NCI-H82 treated with DMSO at 0.1 percent for 48 hours (cell line): ENCODE data around the gene PA2G4.
"Not testable (repeated sequence)": the region's sequence is repeated elsewhere in the genome, so short reads cannot be mapped to it uniquely, and the experiment has no call there.

ENCODE experiments used
- DNase-seq: peaks from one replicate; lab custom pipeline; 2025; ENCODE audit not compliant: unreplicated experiment; lab: John Stamatoyannopoulos, UW

The PA2G4 gene

DNA sequence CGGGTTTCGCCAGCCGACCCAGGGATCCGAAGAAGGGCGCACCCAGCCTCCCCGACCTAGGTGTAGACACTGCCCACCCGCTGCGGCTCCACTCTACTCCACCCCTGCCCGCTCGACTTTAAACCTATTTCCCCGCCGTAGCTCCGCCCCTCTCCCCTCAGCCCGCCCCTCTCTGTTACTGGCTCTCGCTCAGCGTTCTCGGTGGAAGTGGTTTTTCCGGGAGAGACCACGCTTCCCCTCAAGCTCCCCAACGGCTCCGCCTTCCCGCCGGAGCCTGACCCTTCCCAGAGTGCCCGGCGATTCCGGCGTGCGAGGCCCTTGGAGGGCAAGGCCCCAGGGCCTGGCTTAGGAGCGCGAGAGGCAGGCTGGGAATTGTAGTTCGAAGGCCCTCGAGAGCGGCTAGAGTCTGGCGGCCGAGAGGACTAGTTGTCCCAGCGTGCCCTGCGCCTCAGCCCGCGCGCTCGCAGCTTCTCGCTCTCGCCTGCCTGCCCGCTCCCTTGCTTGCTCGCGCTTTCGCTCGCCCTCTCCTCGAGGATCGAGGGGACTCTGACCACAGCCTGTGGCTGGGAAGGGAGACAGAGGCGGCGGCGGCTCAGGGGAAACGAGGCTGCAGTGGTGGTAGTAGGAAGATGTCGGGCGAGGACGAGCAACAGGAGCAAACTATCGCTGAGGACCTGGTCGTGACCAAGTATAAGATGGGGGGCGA, at the start of gene PA2G4:
TSS of gene PA2G4 (plus strand) at position 451 of the 706 bp plus-strand sequence. CDS start at position 630, 179 bp downstream.
- peak; percentile 95 for DNase-seq

DNA sequence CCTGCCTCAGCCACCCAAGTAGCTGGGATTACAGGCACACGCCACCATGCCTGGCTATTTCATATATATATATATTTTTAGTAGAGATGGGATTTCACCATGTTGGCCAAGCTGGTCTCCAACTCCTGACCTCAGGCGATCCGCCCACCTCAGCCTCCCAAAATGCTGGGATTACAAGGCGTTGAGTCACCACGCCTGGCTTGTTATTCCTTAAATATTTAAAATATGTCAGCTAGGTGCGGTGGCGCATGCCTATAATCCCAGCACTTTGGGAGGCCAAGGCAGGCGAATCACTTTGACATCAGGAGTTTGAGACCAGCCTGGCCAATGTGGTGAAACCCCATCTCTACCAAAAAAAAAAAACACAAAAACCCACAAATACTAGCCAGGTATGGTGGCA, 44.4 kb upstream of the PA2G4 start:
- not testable (repeated sequence) for DNase-seq

DNA sequence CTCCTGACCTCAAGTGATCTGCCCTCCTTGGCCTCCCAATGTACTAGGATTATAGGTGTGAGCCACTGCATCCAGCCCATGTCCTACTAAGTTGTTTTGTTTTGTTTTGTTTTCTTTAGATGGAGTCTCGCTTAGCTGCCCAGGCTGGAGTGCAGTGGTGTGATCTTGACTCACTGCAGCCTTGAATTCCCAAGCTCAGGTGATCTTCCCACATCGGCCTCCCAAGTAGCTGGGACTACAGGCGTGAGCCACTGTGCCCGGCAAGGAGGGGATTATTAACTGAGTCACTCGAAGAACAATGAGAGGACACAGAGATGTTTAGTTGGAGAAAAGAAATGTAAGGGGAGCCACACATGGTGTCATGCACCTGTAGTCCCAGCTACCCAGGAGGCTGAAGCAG, 42.4 kb upstream of the PA2G4 start:
- DNase-seq: no peak

DNA sequence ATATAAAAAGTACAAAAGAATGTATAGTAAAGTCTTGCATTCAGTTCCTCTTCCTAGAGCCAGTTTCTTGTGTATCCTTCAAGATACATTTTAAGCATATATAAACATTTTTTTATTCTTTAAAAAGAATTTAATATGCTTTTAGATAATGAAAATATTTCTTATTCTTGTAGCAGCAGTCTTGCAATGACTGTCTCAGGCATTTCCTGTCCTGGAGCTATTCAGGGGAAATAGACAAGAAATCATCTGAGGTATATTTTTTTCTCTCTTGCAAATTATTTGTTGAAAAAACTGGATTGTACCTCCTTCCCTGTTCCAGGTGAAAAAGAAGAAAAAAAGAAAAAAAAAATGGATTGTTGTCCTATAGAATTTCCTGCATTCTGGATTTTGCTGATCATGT, 41.4 kb upstream of the PA2G4 start:
- no peak for DNase-seq

DNA sequence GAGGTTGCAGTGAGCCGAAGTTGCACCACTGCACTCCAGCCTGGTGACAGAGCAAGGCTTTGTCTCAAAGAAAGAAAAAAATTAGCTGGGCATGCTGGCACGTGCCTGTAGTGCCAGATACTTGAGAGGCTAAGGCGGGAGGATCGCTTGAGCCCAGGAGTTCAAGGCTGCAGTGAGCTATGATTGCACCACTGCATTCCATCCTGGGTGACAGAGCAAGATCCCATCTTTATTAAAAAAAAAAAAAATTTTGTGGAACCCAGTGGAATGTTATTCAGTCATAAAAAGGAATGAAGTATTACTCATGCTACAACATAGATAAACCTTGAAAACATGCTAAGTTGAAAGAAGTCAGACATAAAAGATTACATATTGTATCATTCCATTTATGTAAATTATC, 32.7 kb upstream of the PA2G4 start:
- DNase-seq: no peak

DNA sequence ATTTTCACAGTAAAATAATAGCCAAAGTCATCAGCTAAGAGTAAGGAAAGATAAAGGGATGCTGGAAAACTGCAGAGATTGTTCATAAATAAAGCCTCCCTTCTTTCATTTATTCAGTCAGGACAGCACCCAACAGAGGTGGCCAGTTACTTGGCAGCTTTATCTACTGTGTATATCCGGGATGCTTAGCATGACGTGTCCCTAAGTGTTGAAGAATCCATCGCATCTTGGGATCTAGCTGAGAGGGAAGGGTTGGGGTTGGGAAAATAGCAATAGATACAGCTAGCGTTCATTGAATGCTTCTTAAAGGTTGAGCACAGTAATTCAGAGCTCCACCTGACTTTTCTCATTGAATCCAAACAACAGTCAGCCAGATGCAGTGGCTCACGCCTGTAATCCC, 30.0 kb upstream of the PA2G4 start:
- no peak for DNase-seq

DNA sequence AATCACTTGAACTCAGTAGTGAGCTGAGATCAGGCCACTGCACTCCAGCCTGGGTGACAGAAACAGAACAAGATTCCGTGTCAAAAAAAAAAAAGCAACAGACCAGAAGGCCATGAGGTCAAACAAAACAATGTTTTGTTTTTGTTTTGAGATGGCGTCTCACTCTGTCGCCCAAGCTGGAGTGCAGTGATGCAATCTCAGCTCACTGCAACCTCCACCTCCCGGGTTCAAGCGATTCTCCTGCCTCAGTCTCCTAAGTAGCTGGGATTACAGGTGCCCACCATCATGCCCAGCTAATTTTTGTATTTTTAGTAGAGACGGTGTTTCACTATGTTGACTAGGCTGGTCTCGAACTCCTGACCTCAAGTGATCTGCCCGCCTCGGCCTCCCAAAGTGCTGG, 26.4 kb upstream of the PA2G4 start:
- DNase-seq: not testable (repeated sequence)

DNA sequence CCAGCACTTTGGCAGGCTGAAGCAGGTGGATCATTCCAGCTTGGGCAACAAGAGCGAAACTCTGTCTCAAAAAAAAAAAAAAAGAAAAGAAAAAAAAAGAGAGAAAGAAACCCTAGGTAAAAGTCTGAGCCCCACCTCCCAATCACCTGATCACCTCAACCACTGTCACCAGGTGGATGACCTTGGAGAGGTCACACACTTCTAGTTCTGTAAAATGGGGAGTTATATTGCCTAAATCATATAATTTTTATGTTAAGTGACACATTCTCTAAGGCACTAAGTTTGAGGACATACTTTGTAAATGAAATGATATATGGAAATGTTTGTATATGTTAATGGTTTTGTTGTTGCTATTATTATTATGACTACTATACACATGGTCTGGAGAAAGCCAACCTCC, 25.9 kb upstream of the PA2G4 start:
- no peak for DNase-seq

DNA sequence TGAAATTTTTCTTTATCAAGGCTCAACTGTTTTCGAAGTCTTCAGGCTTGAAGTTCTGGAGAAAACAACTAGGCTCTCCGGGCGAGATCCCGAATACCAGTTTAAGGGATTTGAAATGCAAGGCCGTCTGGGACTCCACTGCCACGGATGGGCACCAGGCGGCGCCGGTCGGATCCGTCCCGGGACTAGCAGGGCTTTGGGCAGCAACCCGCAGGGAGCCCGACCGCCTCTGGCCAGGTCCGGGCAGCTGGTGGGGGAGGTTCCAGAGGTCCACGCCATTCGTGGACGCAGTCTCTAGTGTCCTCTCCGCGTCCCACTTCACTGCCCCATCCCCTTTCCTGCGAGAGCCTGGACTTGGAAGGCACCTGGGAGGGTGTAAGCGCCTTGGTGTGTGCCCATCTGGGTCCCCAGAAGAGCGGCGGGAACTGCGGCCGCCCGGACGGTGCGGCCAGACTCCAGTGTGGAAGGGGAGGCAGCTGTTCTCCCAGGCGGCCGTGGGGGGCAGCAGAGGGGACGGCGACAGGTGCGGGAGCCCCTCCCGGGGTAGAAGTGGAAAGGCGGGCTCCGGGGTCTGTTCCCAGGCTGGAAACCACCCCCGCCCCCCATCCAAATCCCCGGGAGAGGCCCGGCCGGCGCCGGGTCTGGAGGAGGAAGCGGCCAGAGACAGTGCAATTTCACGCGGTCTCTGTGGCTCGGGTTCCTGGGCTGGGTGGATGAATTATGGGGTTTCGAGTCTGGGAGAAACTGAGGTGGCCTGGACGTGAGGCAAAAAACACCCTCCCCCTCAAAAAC, 25.2 kb upstream of the PA2G4 start:
- peak; percentile 60 for DNase-seq

DNA sequence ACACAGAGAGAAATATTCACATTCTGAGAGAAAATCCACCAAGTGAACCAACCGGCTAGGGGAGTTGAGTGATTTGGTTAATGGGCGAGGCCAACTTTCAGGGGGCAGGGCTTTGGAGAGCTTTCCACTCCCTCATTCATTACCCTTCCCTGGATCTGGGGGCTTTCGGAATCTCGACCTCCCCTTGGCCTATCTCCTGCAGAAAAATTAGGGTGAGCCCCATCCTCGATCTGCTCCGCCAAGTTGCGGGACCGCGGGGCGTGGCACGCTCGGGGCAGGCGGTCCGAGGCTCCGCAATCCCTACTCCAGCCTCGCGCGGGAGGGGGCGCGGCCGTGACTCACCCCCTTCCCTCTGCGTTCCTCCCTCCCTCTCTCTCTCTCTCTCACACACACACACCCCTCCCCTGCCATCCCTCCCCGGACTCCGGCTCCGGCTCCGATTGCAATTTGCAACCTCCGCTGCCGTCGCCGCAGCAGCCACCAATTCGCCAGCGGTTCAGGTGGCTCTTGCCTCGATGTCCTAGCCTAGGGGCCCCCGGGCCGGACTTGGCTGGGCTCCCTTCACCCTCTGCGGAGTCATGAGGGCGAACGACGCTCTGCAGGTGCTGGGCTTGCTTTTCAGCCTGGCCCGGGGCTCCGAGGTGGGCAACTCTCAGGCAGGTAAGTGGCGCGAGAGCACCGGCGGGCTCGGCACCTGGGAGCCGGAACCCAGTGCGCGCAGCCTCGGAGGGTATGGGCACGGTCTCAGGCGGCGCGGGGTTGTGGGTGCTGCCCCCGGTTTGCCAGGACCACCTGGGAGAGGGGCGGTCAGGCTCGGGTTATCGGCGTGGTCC, 24.4 kb upstream of the PA2G4 start, which contains the start of gene ERBB3:
TSS of gene ERBB3 (plus strand) at position 443 of the 833 bp plus-strand sequence. CDS start at position 579, 136 bp downstream.
- no peak for DNase-seq

DNA sequence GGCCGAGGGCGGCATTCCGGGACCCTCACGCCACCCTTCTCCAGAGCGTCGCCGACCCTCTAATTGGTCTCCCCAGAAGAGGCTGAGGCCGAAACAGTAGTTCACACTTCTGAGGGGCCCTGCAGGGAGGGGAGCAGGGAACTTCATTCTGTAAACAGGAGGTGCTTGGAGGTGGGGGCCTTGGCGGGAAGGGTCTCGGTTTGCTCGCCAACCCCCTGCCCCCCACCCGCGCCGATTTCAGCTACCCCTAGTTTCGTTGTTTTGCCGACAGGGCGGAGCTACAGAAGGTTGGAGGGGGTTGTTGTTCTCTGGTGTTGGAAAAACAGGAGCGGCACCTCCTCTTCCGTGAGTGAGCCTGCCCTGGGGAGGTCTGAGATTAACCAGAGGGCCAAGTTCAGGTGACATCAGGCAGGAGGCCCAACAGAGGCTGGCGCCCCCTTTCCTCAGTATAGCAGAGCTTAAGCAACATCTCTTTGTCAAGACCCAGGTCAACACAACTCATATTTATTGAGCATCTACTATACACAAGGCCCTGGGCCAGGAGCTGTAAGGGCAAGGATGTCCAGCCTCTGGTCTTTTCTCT, 23.7 kb upstream of the PA2G4 start:
- DNase-seq: no peak

DNA sequence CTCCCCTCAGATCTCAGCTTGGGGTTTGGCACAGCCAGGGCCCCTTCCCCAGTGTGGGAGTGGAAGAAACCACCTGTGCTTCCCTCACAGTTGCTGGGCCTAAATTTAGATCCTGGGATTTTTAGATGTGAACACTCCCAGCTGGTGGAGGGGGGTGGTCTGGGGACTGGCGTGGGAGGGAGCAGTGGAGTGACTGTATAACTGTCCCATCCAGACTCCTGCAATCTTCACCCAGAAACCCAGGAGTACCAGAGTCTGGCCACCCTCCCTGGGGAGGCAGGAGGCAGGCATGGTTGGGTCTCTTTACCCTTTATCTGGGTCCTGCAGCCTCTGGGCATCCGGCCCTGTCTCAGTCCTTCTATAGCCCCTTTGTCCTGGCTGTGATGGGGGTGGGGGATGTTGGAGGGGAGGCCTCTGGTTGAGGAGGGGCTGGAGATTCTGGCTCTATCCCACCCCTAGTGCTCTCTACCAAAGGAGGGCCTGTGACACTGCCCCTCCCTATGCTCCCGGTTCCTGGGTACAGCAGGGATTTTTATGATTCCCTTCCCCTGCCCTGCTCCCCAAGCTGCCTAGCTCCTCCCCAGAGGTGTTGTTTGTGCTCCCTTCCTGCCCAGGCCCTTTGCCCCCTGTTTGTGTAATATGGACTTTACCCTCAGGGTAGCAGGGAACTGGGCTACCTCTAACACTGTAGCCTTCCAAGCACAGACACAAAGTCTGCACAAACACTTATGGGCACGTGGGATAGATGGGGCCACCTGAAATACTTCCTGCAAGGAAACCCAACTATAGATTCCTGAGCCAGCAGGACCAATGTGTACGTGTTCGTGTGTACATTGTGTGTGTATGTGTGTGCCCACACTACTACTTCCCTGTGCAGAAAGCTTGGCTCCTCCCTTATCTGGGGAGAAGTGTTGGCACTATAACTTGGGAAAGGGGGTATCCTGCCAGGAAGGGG, 22.7 kb upstream of the PA2G4 start:
- DNase-seq: no peak

DNA sequence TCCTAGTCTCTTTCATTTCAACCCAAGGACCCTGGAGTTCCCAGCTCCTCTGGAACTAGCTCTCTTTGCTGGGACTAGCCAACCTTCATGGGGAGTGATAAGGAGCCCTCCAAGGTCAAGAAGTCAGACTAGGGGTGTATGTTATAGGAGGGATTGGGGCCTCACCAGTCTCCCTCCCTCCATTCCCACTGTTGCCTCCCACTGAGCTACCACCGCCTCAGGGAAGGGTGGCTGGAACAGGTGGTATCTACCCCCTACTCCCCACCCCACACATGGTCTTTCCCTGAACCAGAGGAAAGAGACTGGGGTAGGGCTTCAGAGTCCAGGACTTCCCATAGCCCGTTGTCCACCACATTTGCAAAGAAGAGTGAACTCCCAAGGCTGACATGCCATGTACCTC, 22.0 kb upstream of the PA2G4 start:
- no peak for DNase-seq

DNA sequence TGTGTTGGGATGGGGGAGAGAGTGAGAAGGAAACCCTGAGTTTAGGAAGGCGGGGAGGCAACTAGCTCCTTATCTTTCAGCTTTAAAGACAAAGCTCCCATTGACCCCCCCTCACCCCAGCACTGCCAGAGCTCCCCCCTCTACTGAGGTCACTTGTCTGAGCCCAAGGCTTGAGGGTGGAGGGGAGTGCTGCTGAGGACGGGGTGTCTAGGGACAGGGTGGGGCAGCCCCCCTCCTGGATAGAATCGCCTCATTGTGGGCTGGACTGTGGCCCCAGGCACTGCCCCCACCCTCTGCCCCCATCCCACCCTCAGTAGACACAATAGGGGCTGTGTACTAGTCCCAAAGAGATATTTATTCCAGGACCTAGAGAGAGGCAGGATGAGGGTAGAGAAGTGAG, 21.4 kb upstream of the PA2G4 start:
- no peak for DNase-seq

DNA sequence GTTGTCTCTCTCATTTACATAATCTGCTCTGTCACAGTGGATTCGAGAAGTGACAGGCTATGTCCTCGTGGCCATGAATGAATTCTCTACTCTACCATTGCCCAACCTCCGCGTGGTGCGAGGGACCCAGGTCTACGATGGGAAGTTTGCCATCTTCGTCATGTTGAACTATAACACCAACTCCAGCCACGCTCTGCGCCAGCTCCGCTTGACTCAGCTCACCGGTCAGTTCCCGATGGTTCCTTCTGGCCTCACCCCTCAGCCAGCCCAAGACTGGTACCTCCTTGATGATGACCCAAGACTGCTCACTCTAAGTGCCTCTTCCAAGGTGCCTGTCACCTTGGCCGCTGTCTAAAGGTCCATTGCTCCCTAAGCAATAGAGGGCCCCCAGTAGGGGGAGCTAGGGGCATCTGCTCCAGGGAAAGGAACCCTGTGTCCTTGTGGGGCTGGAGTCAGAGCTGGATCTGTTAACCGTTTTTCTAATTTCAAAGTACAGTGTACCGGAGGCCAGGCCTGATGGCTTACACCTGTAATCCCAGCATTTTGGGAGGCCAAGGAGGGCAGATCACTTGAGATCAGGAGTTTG, 19.3 kb upstream of the PA2G4 start:
- no peak for DNase-seq

DNA sequence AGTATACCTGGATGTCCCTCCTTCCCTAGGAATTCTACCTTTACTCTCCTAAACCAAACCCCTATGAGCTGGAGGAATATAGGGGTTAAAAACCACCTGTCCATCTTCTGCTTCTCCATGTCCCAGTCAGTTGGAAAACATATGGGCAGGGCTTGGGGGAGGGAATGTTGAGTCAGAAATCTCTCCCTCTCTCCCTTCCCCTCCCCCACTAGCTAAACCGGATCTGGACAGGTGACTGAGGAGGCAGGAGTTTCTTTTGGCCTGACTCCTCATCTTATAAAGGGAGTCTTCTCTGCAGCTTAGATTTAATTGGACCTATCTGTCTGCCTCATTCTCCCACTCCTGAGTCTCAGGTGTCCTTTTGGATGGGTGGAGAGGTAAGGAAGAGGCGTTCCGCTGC, 18.3 kb upstream of the PA2G4 start:
- DNase-seq: no peak

DNA sequence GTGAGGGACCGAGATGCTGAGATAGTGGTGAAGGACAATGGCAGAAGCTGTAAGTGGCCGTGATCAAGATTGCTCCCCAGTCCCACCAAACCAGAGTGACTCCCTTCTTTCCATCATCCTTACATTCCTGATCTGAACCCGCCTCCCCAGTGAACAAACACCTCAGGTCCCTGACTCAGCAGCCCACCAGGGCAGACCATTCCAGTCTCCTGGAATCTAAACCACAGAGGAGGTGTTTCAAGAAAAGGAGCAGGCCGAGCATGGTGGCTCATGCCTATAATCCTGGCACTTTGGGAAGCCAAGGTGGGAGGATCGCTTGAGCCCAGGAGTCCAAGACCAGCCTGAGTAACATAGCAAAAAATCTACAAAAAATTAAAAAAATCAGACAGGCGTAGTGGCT, 17.8 kb upstream of the PA2G4 start:
- DNase-seq: no peak

DNA sequence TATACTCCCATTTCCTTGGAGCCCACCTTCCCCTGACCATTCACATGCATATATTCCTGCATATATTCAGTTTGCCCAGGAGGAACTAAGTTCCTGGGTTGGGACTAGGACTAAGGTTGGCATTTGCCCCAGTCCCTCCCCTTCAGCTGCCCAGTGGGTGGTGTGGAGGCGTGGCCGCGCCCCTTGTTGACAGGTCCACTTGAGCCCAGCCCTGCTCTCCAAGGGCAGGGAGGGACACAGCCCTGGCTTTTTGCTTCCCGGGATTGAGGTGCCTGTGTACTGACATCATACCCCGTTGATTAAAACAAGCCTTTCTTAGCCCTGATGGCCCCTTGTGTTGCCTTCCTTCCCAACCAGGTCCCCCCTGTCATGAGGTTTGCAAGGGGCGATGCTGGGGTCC, 17.1 kb upstream of the PA2G4 start:
- DNase-seq: no peak

DNA sequence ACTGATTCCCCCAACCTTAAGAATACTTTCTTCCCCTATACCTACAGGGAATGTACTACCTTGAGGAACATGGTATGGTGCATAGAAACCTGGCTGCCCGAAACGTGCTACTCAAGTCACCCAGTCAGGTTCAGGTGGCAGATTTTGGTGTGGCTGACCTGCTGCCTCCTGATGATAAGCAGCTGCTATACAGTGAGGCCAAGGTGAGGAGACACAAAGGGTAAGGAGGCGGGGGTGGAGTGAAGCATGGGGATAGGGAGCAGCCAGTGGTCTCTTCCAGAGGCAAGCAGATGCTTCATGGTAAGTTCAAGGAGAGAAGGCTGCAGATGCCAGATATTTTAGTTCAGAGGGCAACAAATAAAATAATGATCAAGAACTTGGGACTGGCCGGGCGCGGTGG, 6.6 kb upstream of the PA2G4 start:
- no peak for DNase-seq

DNA sequence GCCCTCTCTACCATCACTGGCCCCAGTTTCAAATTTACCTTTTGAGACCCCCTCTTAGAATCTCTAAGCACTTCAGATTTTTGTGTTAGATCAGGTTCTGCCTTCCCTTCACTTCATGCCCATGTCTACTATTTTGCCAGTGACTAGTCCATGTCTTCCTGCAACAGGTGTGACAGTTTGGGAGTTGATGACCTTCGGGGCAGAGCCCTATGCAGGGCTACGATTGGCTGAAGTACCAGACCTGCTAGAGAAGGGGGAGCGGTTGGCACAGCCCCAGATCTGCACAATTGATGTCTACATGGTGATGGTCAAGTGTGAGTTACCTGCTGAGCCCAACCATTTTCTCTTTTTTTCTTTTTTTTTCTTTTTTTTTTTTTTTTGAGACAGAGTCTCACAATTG, 5.8 kb upstream of the PA2G4 start:
- DNase-seq: no peak
